Measurements from ENCODE around the gene SOWAHC. TPM values are rescaled to one million over a fixed set of nuclear protein-coding genes. Genes with fewer than 3 reads are reported as not detected.

The SOWAHC gene
- total and polyA plus RNA-seq, 2 experiments from 2014 or later: 18.8 to 26.5 TPM

DNA sequence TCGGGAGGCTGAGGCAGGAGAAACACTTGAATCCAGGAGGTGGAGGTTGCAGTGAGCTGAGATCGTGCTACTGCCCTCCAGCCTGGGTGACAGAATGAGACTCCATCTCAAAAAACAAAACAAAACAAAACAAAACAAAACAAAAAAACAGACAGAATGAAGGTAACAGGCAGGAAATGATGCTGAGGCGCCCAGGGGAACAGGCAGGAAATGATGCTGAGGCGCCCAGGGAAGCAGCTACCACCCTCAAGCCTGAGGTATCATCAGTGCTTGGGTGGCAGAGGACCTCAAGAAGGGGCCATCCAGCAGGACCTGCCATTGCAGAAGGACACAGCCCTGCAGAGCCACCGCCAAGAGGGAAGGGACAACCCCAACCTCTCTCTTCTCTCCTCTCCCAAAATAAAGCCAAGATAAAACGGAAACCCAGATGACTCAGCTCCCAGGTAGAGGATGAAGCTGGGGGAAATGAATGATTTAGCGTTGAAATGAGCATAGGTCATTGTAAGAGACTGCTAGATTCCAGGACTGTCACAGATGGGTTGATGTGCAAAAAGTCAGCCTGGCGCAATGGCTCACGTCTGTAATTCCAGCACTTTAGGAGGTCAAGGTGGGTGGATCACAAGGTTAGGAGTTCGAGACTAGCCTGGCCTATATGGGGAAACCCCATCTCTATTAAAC, 19.3 kb downstream of the SOWAHC start:
- Histone ChIP-seq H3K9me3 (ENCODE audit: low read depth) (no peaks in the 10 kb centered on the region), H3K4me2 (no peak overlapping the region), H4K20me1 (ENCODE audit: insufficient read depth, poor library complexity, severe bottlenecking) (no peaks in the 10 kb centered on the region), H2AFZ (no peak overlapping the region), H3K27me3 (no peaks in the 10 kb centered on the region), H3K4me3 (no peak overlapping the region), H3K4me1 (ENCODE audit: insufficient read depth) (no peaks in the 10 kb centered on the region), H3K36me3 (replicated peaks; ENCODE audit: insufficient read depth, low read depth) (no peaks in the 10 kb centered on the region), H3K27ac (no peak overlapping the region), H3K79me2 (no peaks in the 10 kb centered on the region), H3K9me2 (replicated peaks; ENCODE audit: insufficient read depth) (no peaks in the 10 kb centered on the region)
- TF ChIP-seq EZH2 (IDR thresholded peaks at IDR 0.05; ENCODE audit: borderline replicate concordance): no peak
- no peak for TF ChIP-seq EZH2phosphoT487 (IDR thresholded peaks at IDR 0.05; ENCODE audit: low read depth, severe bottlenecking, unreplicated experiment)
- TF ChIP-seq, protein P1, sequence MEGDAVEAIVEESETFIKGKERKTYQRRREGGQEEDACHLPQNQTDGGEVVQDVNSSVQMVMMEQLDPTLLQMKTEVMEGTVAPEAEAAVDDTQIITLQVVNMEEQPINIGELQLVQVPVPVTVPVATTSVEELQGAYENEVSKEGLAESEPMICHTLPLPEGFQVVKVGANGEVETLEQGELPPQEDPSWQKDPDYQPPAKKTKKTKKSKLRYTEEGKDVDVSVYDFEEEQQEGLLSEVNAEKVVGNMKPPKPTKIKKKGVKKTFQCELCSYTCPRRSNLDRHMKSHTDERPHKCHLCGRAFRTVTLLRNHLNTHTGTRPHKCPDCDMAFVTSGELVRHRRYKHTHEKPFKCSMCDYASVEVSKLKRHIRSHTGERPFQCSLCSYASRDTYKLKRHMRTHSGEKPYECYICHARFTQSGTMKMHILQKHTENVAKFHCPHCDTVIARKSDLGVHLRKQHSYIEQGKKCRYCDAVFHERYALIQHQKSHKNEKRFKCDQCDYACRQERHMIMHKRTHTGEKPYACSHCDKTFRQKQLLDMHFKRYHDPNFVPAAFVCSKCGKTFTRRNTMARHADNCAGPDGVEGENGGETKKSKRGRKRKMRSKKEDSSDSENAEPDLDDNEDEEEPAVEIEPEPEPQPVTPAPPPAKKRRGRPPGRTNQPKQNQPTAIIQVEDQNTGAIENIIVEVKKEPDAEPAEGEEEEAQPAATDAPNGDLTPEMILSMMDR (IDR thresholded peaks at IDR 0.05; ENCODE audit: poor library complexity): no peak
- DNase-seq (ENCODE audit: low spot score): no peak
- WGBS (ENCODE audit: low lambda C conversion rate, missing lambda C conversion rate): 94% methylated on average over 10 of the region's 10 CpGs

DNA sequence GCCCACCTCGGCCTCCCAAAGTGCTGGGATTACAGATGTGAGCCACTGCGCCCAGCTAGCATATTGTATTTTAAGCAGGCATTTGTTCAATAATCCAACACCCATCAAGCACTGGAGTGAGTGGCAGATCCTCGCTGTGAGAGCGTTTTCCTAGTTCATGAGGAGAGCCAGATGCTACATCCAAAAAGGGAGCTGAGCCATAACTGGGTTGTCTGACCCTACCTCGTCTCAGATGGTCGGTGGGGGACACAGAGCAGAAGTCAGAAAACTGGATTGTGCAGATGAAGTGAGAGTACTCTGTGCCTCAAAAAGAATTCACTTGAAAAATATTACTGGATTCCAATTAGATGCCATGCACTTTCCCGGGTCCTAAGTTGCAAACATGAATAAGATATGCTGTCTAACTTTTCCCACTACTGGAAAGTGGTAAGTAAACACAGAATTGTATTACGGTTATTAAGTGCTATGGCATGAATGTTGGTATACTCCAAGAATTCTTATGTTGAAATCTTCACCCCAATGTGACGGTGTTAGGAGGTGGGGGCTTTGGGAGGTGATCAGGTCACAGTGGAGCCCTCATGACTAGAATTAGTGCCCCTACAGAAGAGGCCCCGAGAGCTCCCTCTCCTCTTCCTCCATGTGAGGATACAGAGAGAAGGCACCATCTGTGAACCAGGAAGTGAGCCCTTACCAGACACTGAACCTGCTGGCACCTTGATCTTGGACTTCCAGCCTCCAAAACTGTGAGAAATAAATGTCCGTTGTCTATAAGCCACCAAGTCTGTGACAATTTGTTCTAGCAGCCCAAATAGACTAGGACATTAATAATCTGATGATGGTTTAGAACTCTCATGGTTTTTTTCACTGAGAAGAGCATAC, 21.5 kb downstream of the SOWAHC start:
- Histone ChIP-seq H3K9me2 (replicated peaks; ENCODE audit: insufficient read depth) (no peaks in the 10 kb centered on the region), H4K20me1 (ENCODE audit: insufficient read depth, poor library complexity, severe bottlenecking) (no peaks in the 10 kb centered on the region), H3K4me3 (no peak overlapping the region), H3K4me1 (ENCODE audit: insufficient read depth) (no peaks in the 10 kb centered on the region), H3K27me3 (no peaks in the 10 kb centered on the region), H3K27ac (no peak overlapping the region), H3K4me2 (no peak overlapping the region), H3K79me2 (no peaks in the 10 kb centered on the region), H2AFZ (no peak overlapping the region), H3K36me3 (replicated peaks; ENCODE audit: insufficient read depth, low read depth) (no peaks in the 10 kb centered on the region), H3K9me3 (ENCODE audit: low read depth) (no peaks in the 10 kb centered on the region)
- TF ChIP-seq EZH2 (IDR thresholded peaks at IDR 0.05; ENCODE audit: borderline replicate concordance) (no peak), EZH2phosphoT487 (IDR thresholded peaks at IDR 0.05; ENCODE audit: low read depth, severe bottlenecking, unreplicated experiment) (no peak)
- TF ChIP-seq, protein P1 (IDR thresholded peaks at IDR 0.05; ENCODE audit: poor library complexity): no peak
- 87% methylated on average over 11 of the region's 11 CpGs for WGBS (ENCODE audit: low lambda C conversion rate, missing lambda C conversion rate)
- DNase-seq (ENCODE audit: low spot score): no peak

DNA sequence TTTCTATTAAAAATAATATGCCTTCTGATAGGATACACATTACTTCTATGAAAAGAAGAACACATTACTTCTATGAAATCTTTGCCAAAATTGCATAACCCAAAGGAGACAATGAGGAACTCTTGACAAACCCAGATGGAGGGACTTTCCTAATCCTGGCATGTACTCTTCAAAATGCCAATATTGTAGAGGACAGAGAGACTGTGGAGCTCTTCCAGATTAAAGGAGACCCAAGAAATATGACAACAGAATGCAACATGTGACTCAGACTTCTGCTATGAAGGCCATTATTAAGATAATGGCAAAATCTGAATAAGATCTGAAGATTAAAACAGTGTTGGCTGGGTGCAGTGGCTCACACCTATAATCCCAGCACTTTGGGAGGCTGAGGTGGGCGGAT, 22.2 kb downstream of the SOWAHC start:
- no peak for TF ChIP-seq EZH2phosphoT487 (IDR thresholded peaks at IDR 0.05; ENCODE audit: low read depth, severe bottlenecking, unreplicated experiment)
- TF ChIP-seq EZH2 (IDR thresholded peaks at IDR 0.05; ENCODE audit: borderline replicate concordance): no peak
- TF ChIP-seq, protein P1 (IDR thresholded peaks at IDR 0.05; ENCODE audit: poor library complexity): no peak
- no peaks in the 10 kb centered on the region for H3K9me3 ChIP-seq (ENCODE audit: low read depth)
- 95% methylated on average over 1 of the region's 1 CpG for WGBS (ENCODE audit: low lambda C conversion rate, missing lambda C conversion rate)

More for the DNA sequence above, 22.2 kb downstream of the SOWAHC start:
- H3K4me2 ChIP-seq: no peak overlapping the region
- DNase-seq (ENCODE audit: low spot score): no peak
- no peak overlapping the region for H2AFZ ChIP-seq
- H3K79me2 ChIP-seq: no peaks in the 10 kb centered on the region
- H3K36me3 ChIP-seq (replicated peaks; ENCODE audit: insufficient read depth, low read depth): no peaks in the 10 kb centered on the region
- H3K4me3 ChIP-seq: no peak overlapping the region
- no peaks in the 10 kb centered on the region for H4K20me1 ChIP-seq (ENCODE audit: insufficient read depth, poor library complexity, severe bottlenecking)
- no peaks in the 10 kb centered on the region for H3K4me1 ChIP-seq (ENCODE audit: insufficient read depth)
- no peaks in the 10 kb centered on the region for H3K27me3 ChIP-seq
- no peaks in the 10 kb centered on the region for H3K9me2 ChIP-seq (replicated peaks; ENCODE audit: insufficient read depth)
- no peak overlapping the region for H3K27ac ChIP-seq

All from hepatocyte (in vitro differentiated cells).